Glutamatergic neuron (in vitro differentiated cells): ENCODE measurements around the gene CORO7. TPM values are rescaled to one million over a fixed set of nuclear protein-coding genes. Genes with fewer than 3 reads are reported as not detected.

Experiments used
- DNase-seq: peaks from one replicate; pipeline ENCODE4 v3.0.0; 2022
- H3K27ac Mint-ChIP-seq: one replicate; pipeline ENCODE4 v1.8.0; 2020; ENCODE audit warnings: mild to moderate bottlenecking, mixed read lengths, inconsistent platforms; ENCODE audit not compliant: unreplicated experiment
- H3K27me3 Mint-ChIP-seq: one replicate; pipeline ENCODE4 v1.8.0; 2020; ENCODE audit warnings: mild to moderate bottlenecking, moderate library complexity, mixed read lengths, inconsistent platforms; ENCODE audit not compliant: unreplicated experiment
- H3K36me3 Mint-ChIP-seq: one replicate; pipeline ENCODE4 v1.8.0; 2020; ENCODE audit warnings: mild to moderate bottlenecking, mixed read lengths, inconsistent platforms; ENCODE audit not compliant: unreplicated experiment
- H3K4me1 Mint-ChIP-seq: one replicate; pipeline ENCODE4 v1.8.0; 2020; ENCODE audit warnings: mild to moderate bottlenecking, low read depth, mixed read lengths, inconsistent platforms; ENCODE audit not compliant: unreplicated experiment
- H3K4me3 Mint-ChIP-seq: one replicate; pipeline ENCODE4 v1.8.0; 2020; ENCODE audit warnings: mild to moderate bottlenecking, mixed read lengths, inconsistent platforms; ENCODE audit not compliant: unreplicated experiment
- H3K9me3 Mint-ChIP-seq: one replicate; pipeline ENCODE4 v1.8.0; 2020; ENCODE audit warnings: mild to moderate bottlenecking, moderate library complexity, mixed read lengths, inconsistent platforms; ENCODE audit not compliant: unreplicated experiment
- total RNA-seq: library from RNA; stranded (reverse); fragmentation: NEBNext Ultra II Directional; extraction: Animal tissue kit (Norgen Biotek cat#: 25700); gene quantifications from one replicate; pipeline ENCODE4 v1.2.1, GENCODE V29; 2021; ENCODE audit not compliant: unreplicated experiment
- TF ChIP-seq, protein P1 (sequence below): fragments of 200-600 bp; sonication (generic); IDR thresholded peaks from one replicate; pipeline ENCODE4 v1.5.0; 2021; ENCODE audit not compliant: partially characterized antibody, unreplicated experiment

Gene CORO7
- total RNA-seq, 1 donor from 2014 or later, result 200 TPM

- peaks cover 14% of the 10 kb centered on the region for H3K27me3 Mint-ChIP-seq
- TF ChIP-seq, protein P1, sequence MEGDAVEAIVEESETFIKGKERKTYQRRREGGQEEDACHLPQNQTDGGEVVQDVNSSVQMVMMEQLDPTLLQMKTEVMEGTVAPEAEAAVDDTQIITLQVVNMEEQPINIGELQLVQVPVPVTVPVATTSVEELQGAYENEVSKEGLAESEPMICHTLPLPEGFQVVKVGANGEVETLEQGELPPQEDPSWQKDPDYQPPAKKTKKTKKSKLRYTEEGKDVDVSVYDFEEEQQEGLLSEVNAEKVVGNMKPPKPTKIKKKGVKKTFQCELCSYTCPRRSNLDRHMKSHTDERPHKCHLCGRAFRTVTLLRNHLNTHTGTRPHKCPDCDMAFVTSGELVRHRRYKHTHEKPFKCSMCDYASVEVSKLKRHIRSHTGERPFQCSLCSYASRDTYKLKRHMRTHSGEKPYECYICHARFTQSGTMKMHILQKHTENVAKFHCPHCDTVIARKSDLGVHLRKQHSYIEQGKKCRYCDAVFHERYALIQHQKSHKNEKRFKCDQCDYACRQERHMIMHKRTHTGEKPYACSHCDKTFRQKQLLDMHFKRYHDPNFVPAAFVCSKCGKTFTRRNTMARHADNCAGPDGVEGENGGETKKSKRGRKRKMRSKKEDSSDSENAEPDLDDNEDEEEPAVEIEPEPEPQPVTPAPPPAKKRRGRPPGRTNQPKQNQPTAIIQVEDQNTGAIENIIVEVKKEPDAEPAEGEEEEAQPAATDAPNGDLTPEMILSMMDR, result no peak
- H3K27ac Mint-ChIP-seq, result no peak overlapping the region
- H3K4me3 Mint-ChIP-seq, result no peak overlapping the region
- H3K4me1 Mint-ChIP-seq, result peaks cover 7% of the 10 kb centered on the region
- no peak for DNase-seq
- no peaks in the 10 kb centered on the region for H3K36me3 Mint-ChIP-seq
- H3K9me3 Mint-ChIP-seq, result peaks cover 9% of the 10 kb centered on the region
Observed at GRCh38 chr16:4387781-4388180, 28.6 kb downstream of the CORO7 start.

DNA sequence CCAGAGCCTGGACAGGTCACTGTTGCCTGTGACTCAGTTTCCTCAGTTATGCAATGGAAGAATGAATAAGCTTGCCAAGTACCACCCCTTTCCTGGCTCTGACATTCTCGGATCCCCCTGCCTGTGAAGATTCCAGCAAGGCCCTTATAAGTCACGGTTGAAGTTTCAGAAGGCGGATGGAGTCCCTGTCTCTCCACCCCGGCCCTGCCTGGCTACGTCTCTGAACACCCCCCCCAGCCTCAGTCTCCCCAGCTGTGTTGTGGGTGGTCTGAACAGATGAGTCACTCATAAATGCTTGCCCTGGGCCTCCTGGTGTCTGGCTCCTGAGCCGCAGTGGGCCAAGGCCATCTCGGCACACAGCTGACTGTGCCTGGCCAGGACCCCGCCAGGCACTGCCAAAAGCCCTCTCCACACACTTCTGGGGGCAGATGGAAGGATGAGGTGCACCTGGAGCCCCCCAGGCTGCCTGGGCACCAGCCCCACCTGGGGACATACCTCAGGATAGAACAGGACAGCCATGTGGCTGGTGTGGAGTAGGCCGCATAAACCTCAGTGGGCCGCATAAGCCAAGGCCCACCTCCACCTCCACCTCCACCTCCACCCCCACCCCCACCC is 29.3 kb downstream of the CORO7 start:
- Mint-ChIP-seq H3K9me3 (peaks cover 9% of the 10 kb centered on the region), H3K36me3 (no peaks in the 10 kb centered on the region), H3K4me3 (no peak overlapping the region), H3K27me3 (peaks cover 14% of the 10 kb centered on the region), H3K4me1 (peaks cover 7% of the 10 kb centered on the region), H3K27ac (no peak overlapping the region)
- TF ChIP-seq, protein P1, result no peak
- no peak for DNase-seq

DNA sequence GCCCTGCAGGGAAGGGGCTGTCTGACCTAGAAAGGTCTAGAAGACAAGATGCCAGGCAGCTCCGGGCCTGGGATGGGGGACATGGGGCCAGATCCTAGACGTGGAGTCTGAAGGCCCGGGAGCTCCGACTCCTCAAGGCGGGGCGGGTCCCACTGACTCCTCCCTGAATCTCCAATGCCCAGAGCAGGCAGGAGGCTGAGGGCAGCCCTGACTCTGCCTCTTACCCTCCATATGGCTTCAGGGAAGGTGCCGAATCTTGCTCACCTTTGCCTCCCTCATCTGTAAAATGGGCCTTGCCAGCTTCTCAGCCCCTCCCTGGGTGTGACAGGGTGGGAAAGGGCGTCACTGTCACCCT is 30.0 kb downstream of the CORO7 start:
- H3K36me3 Mint-ChIP-seq, result no peaks in the 10 kb centered on the region
- peaks cover 9% of the 10 kb centered on the region for H3K9me3 Mint-ChIP-seq
- TF ChIP-seq, protein P1, result no peak
- H3K4me3 Mint-ChIP-seq, result no peak overlapping the region
- no peak overlapping the region for H3K27ac Mint-ChIP-seq
- DNase-seq, result no peak
- peaks cover 14% of the 10 kb centered on the region for H3K27me3 Mint-ChIP-seq
- H3K4me1 Mint-ChIP-seq, result peaks cover 7% of the 10 kb centered on the region

- Mint-ChIP-seq H3K4me1 (peaks cover 7% of the 10 kb centered on the region), H3K27me3 (peaks cover 14% of the 10 kb centered on the region), H3K9me3 (peaks cover 9% of the 10 kb centered on the region), H3K27ac (no peak overlapping the region), H3K4me3 (no peak overlapping the region), H3K36me3 (no peaks in the 10 kb centered on the region)
- TF ChIP-seq, protein P1, result no peak
- peak; percentile 12 for DNase-seq
Observed at GRCh38 chr16:4385789-4386450, 30.5 kb downstream of the CORO7 start.

- Mint-ChIP-seq H3K9me3 (peaks cover 9% of the 10 kb centered on the region), H3K4me3 (no peak overlapping the region), H3K27ac (no peak overlapping the region), H3K36me3 (no peaks in the 10 kb centered on the region), H3K27me3 (peaks cover 14% of the 10 kb centered on the region), H3K4me1 (peaks cover 7% of the 10 kb centered on the region)
- TF ChIP-seq, protein P1, result no peak
- DNase-seq, result no peak
Observed at GRCh38 chr16:4385066-4385788, 31.2 kb downstream of the CORO7 start.
